Endothelial cell of umbilical vein (primary cell): ENCODE measurements around the gene SCYL3. TPM values are rescaled to one million over a fixed set of nuclear protein-coding genes. Genes with fewer than 3 reads are reported as not detected.

Source experiments
- BruUV-seq: library from RNA; stranded (reverse); fragments of 400-500 nt; replicated peaks from 2 replicates; lab custom pipeline; 2021; lab: Mats Ljungman, UMichigan
- CTCF ChIA-PET: fragments of 300-600, 350-600 bp; sonication (Branson Sonifier 250); formaldehyde crosslinking; loops from one replicate; lab custom pipeline; 2021; ENCODE audit warnings: antibody characterized with exemption, inconsistent platforms; lab: Charles Lee
- POLR2A ChIA-PET: fragments of 300-600, 350-600 bp; sonication (Branson Sonifier 250); formaldehyde crosslinking; loops from one replicate; lab custom pipeline; 2021; ENCODE audit warnings: antibody characterized with exemption, inconsistent platforms; lab: Charles Lee
- DNase-seq: peaks from one replicate; pipeline ENCODE4 v3.0.0-alpha.2; 2011; ENCODE audit warnings: low read depth, low spot score
- FAIRE-seq: peaks from 2 replicates; lab custom pipeline; 2011; peaks lifted over from hg19 to GRCh38; lab: Jason Lieb, UNC
- H2AFZ ChIP-seq: 2 replicates; pipeline ENCODE4 v1.6.0; 2012; ENCODE audit warnings: low read depth, low read length, control low read depth, inconsistent platforms
- H3K27ac ChIP-seq: 2 replicates; pipeline ENCODE4 v1.5.1; 2011; ENCODE audit warnings: low read depth, mild to moderate bottlenecking, control low read depth, low read length, moderate library complexity; ENCODE audit not compliant: insufficient read depth
- H3K27me3 ChIP-seq, 2 experiments: 2 replicates each; pipeline versions ENCODE4 v1.6.0 to v1.6.1; 2011; ENCODE audit warnings: low read length in 2 of 2, mixed read lengths in 1 of 2; ENCODE audit not compliant: control insufficient read depth in 2 of 2, insufficient read depth in 2 of 2
- H3K36me3 ChIP-seq, 2 experiments: 2 replicates in 1 of 2; 3 replicates in 1 of 2; pipeline ENCODE4 v1.5.1; 2011; ENCODE audit warnings: low read length in 2 of 2, mild to moderate bottlenecking in 1 of 2, moderate library complexity in 1 of 2; ENCODE audit not compliant: control insufficient read depth in 2 of 2, insufficient read depth in 2 of 2; ENCODE audit errors: extremely low read depth in 1 of 2
- H3K4me1 ChIP-seq: 3 replicates; pipeline ENCODE4 v1.5.1; 2011; ENCODE audit warnings: mild to moderate bottlenecking, low read length; ENCODE audit not compliant: control insufficient read depth, insufficient read depth; ENCODE audit errors: extremely low read depth
- H3K4me2 ChIP-seq: 2 replicates; pipeline ENCODE4 v1.6.1; 2011; ENCODE audit warnings: low read length, control low read depth, mixed read lengths; ENCODE audit not compliant: insufficient read depth
- H3K4me3 ChIP-seq, 3 experiments: fragments of 200-600 bp in 1 of 3; sonication (generic), shearing (Covaris generic) in 1 of 3; replicated peaks in 1 of 3; 2 replicates each; pipeline ENCODE4 v1.5.1; 2011 to 2016; ENCODE audit warnings: control low read depth in 3 of 3, low read length in 3 of 3, mild to moderate bottlenecking in 2 of 3, inconsistent platforms in 1 of 3, low read depth in 1 of 3, moderate library complexity in 1 of 3; ENCODE audit not compliant: insufficient read depth in 1 of 3
- H3K79me2 ChIP-seq: 2 replicates; pipeline ENCODE4 v1.6.0; 2012; ENCODE audit warnings: low read length, inconsistent platforms; ENCODE audit not compliant: control insufficient read depth, insufficient read depth
- H3K9ac ChIP-seq: replicated peaks from 2 replicates; pipeline ENCODE3; 2011; ENCODE audit warnings: low read length, control low read depth; ENCODE audit not compliant: insufficient read depth; ENCODE audit errors: extremely low read depth
- H3K9me1 ChIP-seq: replicated peaks from 3 replicates; pipeline ENCODE4 v1.6.0; 2011; ENCODE audit warnings: mild to moderate bottlenecking, low read length; ENCODE audit not compliant: control insufficient read depth, insufficient read depth; ENCODE audit errors: extremely low read depth
- H3K9me3 ChIP-seq: replicated peaks from 2 replicates; pipeline ENCODE4 v1.5.1; 2012; ENCODE audit warnings: low read length, inconsistent platforms; ENCODE audit not compliant: control insufficient read depth, insufficient read depth
- H4K20me1 ChIP-seq: replicated peaks from 2 replicates; pipeline ENCODE3; 2011; ENCODE audit warnings: mild to moderate bottlenecking, low read length; ENCODE audit not compliant: control insufficient read depth, insufficient read depth; ENCODE audit errors: extremely low read depth
- GATA2 ChIP-seq: IDR thresholded peaks from 2 replicates; pipeline ENCODE4 v1.7.0; 2011; ENCODE audit warnings: low read depth, mild to moderate bottlenecking, moderate library complexity, mixed read lengths, low read length; ENCODE audit not compliant: insufficient read length, insufficient read depth
- dilution Hi-C: fragments of 300-500 bp; cut with MboI; formaldehyde crosslinking; loops from one replicate; pipeline ENCODE4 v1.15.0; 2019; ENCODE audit warnings: low sequenced_read_pairs; ENCODE audit not compliant: extremely low pct_ligation_motif_present
- intact Hi-C: fragments of 100-400 bp; cut with micrococcal nuclease; formaldehyde crosslinking; loops from one replicate; pipeline ENCODE4 v1.10.0; 2022
- polyA plus RNA-seq, 4 experiments: library from polyadenylated mRNA; depleted of rRNA in 3 of 4; stranded (reverse) in 3 of 4; unstranded in 1 of 4; fragments of >200 nt; gene quantifications; 2 replicates each; pipeline versions ENCODE4 v1.2.1 to v1.2.3, GENCODE V29; 2011 to 2012; ENCODE audit warnings: missing spikeins in 1 of 4
- total RNA-seq: library from RNA; stranded (reverse); gene quantifications from 2 replicates; pipeline ENCODE4 v1.2.3, GENCODE V29; 2021
- TF ChIP-seq, protein P1 (sequence below), 2 donors: IDR thresholded peaks; 1 replicate in 1 of 2; 2 replicates in 1 of 2; pipeline ENCODE4 v1.5.1; 2011; ENCODE audit warnings: low read length in 2 of 2, mild to moderate bottlenecking in 2 of 2, moderate library complexity in 2 of 2, control low read depth in 1 of 2, inconsistent platforms in 1 of 2, low read depth in 1 of 2; ENCODE audit not compliant: insufficient read depth in 1 of 2; ENCODE audit errors: extremely low read depth in 1 of 2

The SCYL3 gene
- total and polyA plus RNA-seq, 2 donors (not counting 3 experiments of a cell fraction or from before 2014, with no cell fraction given): 3.3 to 6.2 TPM

DNA sequence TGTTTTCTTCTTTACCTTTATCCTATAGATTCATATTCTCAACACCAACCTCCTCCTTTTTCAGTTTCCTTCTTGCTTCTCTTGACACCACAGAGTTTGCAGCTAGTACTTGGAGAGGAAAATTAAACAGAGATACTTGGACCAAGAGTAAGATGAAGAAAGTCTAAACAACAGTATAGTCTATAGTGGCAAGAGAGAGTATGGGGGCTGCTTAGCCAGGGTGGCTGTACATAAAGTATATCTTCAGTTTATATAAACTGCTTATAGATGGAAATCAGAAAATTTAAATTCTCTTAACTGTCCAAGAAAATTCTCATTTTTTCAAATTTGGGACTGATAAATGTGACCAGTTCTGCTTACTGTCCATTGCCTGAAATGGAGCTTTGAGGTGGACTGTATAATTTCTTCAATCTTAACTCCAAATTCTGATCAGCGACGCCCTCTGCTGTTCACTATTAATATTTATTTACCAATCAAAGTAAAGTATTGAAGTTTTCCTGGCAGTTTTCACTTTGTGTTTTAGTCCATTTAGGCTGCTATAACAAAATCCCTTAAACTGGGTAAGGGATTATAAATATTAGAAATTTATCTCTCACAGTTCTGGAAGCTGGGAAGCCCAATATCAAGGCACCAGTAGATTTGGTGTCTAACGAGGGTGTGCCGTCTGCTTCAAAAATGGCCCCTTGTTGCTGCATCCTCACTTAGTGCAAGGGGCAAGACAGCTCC is 84.2 kb downstream of the SCYL3 start:
- no peak overlapping the region for H2AFZ ChIP-seq
- H3K9ac ChIP-seq: no peak overlapping the region

More for the DNA sequence above, 84.2 kb downstream of the SCYL3 start:
- H3K4me2 ChIP-seq: no peak overlapping the region
- H3K4me1 ChIP-seq: no peaks in the 10 kb centered on the region
- intact Hi-C loops: loop anchor here (1.0 to 10.0 kb wide), 6 partner anchors 97 to 1207 kb away; partner anchors contain the start of gene F5
- no peaks in the 10 kb centered on the region for H3K79me2 ChIP-seq
- no peaks in the 10 kb centered on the region for H4K20me1 ChIP-seq
- H3K27ac ChIP-seq: no peak overlapping the region
- H3K9me1 ChIP-seq: no peaks in the 10 kb centered on the region
- FAIRE-seq (peak; percentile 80), DNase-seq (peak; percentile 58)
- no TSS peak for BruUV-seq
- peaks cover 0 to 6% of the 10 kb centered on the region in 2 experiments for H3K36me3 ChIP-seq
- ChIA-PET CTCF (interaction anchor here (0.6 to 3.3 kb wide), 50 partner anchors 8 to 1467 kb away, joined by 3 to 82 read pairs (median 4); partner anchors contain the start of genes BLZF1, F5, METTL18 and SCYL3), POLR2A (interaction anchor here (0.9 kb wide), 1 partner anchor 223 kb away, joined by 3 read pairs; the partner anchor contains the start of gene F5)
- no peak overlapping the region for H3K4me3 ChIP-seq
- H3K9me3 ChIP-seq: no peaks in the 10 kb centered on the region
- dilution Hi-C loops: no loop called here
- no peaks in the 10 kb centered on the region for H3K27me3 ChIP-seq
- no peak for TF ChIP-seq GATA2
- TF ChIP-seq, protein P1, sequence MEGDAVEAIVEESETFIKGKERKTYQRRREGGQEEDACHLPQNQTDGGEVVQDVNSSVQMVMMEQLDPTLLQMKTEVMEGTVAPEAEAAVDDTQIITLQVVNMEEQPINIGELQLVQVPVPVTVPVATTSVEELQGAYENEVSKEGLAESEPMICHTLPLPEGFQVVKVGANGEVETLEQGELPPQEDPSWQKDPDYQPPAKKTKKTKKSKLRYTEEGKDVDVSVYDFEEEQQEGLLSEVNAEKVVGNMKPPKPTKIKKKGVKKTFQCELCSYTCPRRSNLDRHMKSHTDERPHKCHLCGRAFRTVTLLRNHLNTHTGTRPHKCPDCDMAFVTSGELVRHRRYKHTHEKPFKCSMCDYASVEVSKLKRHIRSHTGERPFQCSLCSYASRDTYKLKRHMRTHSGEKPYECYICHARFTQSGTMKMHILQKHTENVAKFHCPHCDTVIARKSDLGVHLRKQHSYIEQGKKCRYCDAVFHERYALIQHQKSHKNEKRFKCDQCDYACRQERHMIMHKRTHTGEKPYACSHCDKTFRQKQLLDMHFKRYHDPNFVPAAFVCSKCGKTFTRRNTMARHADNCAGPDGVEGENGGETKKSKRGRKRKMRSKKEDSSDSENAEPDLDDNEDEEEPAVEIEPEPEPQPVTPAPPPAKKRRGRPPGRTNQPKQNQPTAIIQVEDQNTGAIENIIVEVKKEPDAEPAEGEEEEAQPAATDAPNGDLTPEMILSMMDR (IDR thresholded peaks at IDR 0.05; ENCODE audit: extremely low read depth in 1 of 2, insufficient read depth in 1 of 2, low read depth in 1 of 2, low read length in 2 of 2): peak in 1 of 2 donors; percentile 23
